ENCODE measurements around the gene CROCC.

GRCh38 chr1:16989676-16990391 lies 68.1 kb downstream of the CROCC start:
- TF ChIP-seq, protein P1, sequence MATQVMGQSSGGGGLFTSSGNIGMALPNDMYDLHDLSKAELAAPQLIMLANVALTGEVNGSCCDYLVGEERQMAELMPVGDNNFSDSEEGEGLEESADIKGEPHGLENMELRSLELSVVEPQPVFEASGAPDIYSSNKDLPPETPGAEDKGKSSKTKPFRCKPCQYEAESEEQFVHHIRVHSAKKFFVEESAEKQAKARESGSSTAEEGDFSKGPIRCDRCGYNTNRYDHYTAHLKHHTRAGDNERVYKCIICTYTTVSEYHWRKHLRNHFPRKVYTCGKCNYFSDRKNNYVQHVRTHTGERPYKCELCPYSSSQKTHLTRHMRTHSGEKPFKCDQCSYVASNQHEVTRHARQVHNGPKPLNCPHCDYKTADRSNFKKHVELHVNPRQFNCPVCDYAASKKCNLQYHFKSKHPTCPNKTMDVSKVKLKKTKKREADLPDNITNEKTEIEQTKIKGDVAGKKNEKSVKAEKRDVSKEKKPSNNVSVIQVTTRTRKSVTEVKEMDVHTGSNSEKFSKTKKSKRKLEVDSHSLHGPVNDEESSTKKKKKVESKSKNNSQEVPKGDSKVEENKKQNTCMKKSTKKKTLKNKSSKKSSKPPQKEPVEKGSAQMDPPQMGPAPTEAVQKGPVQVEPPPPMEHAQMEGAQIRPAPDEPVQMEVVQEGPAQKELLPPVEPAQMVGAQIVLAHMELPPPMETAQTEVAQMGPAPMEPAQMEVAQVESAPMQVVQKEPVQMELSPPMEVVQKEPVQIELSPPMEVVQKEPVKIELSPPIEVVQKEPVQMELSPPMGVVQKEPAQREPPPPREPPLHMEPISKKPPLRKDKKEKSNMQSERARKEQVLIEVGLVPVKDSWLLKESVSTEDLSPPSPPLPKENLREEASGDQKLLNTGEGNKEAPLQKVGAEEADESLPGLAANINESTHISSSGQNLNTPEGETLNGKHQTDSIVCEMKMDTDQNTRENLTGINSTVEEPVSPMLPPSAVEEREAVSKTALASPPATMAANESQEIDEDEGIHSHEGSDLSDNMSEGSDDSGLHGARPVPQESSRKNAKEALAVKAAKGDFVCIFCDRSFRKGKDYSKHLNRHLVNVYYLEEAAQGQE (IDR thresholded peaks at IDR 0.05; ENCODE audit: insufficient read depth in 1 of 2, low read depth in 2 of 2, low read length in 2 of 2) = no peak
- TF ChIP-seq POLR2AphosphoS5 (IDR thresholded peaks at IDR 0.05; ENCODE audit: low read depth, low read length) (no peak), TAF1 (IDR thresholded peaks at IDR 0.05; ENCODE audit: borderline replicate concordance, insufficient read depth, low read length) (no peak)

Data from PFSK-1 (cell line).